HepG2 (cell line): Measurements from ENCODE around the gene ALX4. TPM values are rescaled to one million over a fixed set of nuclear protein-coding genes. Genes with fewer than 3 reads are reported as not detected.

ENCODE experiments used
- ATF2 ChIP-seq: sonication (generic); formaldehyde crosslinking; IDR thresholded peaks from 2 replicates; pipeline ENCODE4 v1.4.0; 2020; ENCODE audit warnings: missing genetic modification reagents
- CCAR2 ChIP-seq: fragments of 200-400 bp; formaldehyde crosslinking; optimal IDR thresholded peaks from 2 replicates; pipeline ENCODE3; 2018; ENCODE audit warnings: low read depth, mild to moderate bottlenecking, low read length, moderate library complexity
- ELF1 ChIP-seq: sonication (generic); formaldehyde crosslinking; IDR thresholded peaks from 2 replicates; pipeline ENCODE4 v1.4.0; 2020; ENCODE audit warnings: missing genetic modification reagents
- ESRRA ChIP-seq: sonication (generic); formaldehyde crosslinking; IDR thresholded peaks from 2 replicates; pipeline ENCODE4 v1.5.1; 2020; ENCODE audit warnings: mild to moderate bottlenecking, low read depth, missing genetic modification reagents
- ETV6 ChIP-seq: sonication (generic); formaldehyde crosslinking; conservative IDR thresholded peaks from 2 replicates; pipeline ENCODE4 v1.4.0; 2020; ENCODE audit warnings: missing genetic modification reagents
- HNF4G ChIP-seq, 2 experiments: sonication (generic) in 1 of 2; formaldehyde crosslinking in 1 of 2; IDR thresholded peaks; 2 replicates each; pipeline versions ENCODE4 v1.4.0 to v1.6.1; 2011 to 2020; ENCODE audit warnings: borderline replicate concordance in 2 of 2, low read depth in 2 of 2, mild to moderate bottlenecking in 2 of 2, low read length in 1 of 2, missing genetic modification reagents in 1 of 2, moderate library complexity in 1 of 2
- HNRNPLL ChIP-seq: fragments of 200-400 bp; formaldehyde crosslinking; IDR thresholded peaks from 2 replicates; pipeline ENCODE4 v1.6.1; 2017; ENCODE audit warnings: mild to moderate bottlenecking, low read depth, low read length; ENCODE audit not compliant: poor library complexity, severe bottlenecking
- KDM5A ChIP-seq: fragments of 200-600 bp; sonication (generic); IDR thresholded peaks from 2 replicates; pipeline ENCODE4 v1.7.0; 2018; ENCODE audit warnings: antibody characterized with exemption, mild to moderate bottlenecking, low read length, borderline replicate concordance
- KLF11 ChIP-seq: IDR thresholded peaks from 2 replicates; pipeline ENCODE4 v1.6.1; 2016; ENCODE audit warnings: missing compliant biosample characterization
- MEF2D ChIP-seq: sonication (generic); formaldehyde crosslinking; IDR thresholded peaks from 2 replicates; pipeline ENCODE4 v1.5.1; 2020; ENCODE audit warnings: mild to moderate bottlenecking, missing genetic modification reagents
- MLXIP ChIP-seq: sonication (generic); formaldehyde crosslinking; IDR thresholded peaks from 2 replicates; pipeline ENCODE4 v1.9.0; 2021; ENCODE audit warnings: missing genetic modification reagents, borderline replicate concordance
- NPAS2 ChIP-seq: sonication (generic); formaldehyde crosslinking; IDR thresholded peaks from 2 replicates; pipeline ENCODE4 v1.8.0; 2022; ENCODE audit warnings: mild to moderate bottlenecking, missing genetic modification reagents, borderline replicate concordance
- SMAD3 ChIP-seq: sonication (generic); formaldehyde crosslinking; IDR thresholded peaks from 2 replicates; pipeline ENCODE4 v1.4.0; 2020; ENCODE audit warnings: missing genetic modification reagents
- ZFP82 ChIP-seq: sonication (generic); formaldehyde crosslinking; IDR thresholded peaks from 2 replicates; pipeline ENCODE4 v1.5.1; 2020; ENCODE audit warnings: mild to moderate bottlenecking, missing genetic modification reagents, borderline replicate concordance
- ZFY ChIP-seq: sonication (generic); formaldehyde crosslinking; IDR thresholded peaks from 2 replicates; pipeline ENCODE4 v1.4.0; 2020; ENCODE audit warnings: missing genetic modification reagents
- ZKSCAN1 ChIP-seq: fragments of 150-350 bp; IDR thresholded peaks from 2 replicates; pipeline ENCODE4 v1.6.1; 2014; ENCODE audit warnings: low read length
- ZNF33B ChIP-seq: sonication (generic); formaldehyde crosslinking; IDR thresholded peaks from 2 replicates; pipeline ENCODE4 v1.5.1; 2020; ENCODE audit warnings: mild to moderate bottlenecking, missing genetic modification reagents
- ZNF660 ChIP-seq: sonication (generic); formaldehyde crosslinking; IDR thresholded peaks from 2 replicates; pipeline ENCODE4 v1.5.1; 2020; ENCODE audit warnings: mild to moderate bottlenecking, low read depth, missing genetic modification reagents, borderline replicate concordance
- ZNF674 ChIP-seq: sonication (generic); formaldehyde crosslinking; IDR thresholded peaks from 2 replicates; pipeline ENCODE4 v1.5.0; 2020; ENCODE audit warnings: low read depth, mild to moderate bottlenecking, missing genetic modification reagents
- ZSCAN29 ChIP-seq: sonication (generic); formaldehyde crosslinking; conservative IDR thresholded peaks from 2 replicates; pipeline ENCODE4 v1.4.0; 2020; ENCODE audit warnings: mild to moderate bottlenecking, missing genetic modification reagents
- polyA plus RNA-seq, 8 experiments: library from polyadenylated mRNA; depleted of rRNA in 3 of 8; stranded (reverse) in 7 of 8; unstranded in 1 of 8; fragments of >200 nt; fragmentation: Illumina TruSeq in 4 of 8; extraction: Trizol in 4 of 8; gene quantifications; 2 replicates each; pipeline versions ENCODE4 v1.2.1 to v1.2.3, GENCODE V29; 2011 to 2016; ENCODE audit warnings: low read depth in 4 of 8, missing spikeins in 1 of 8, mixed read lengths in 1 of 8; ENCODE audit not compliant: insufficient read depth in 1 of 8
- total RNA-seq, 5 experiments: library from RNA; depleted of rRNA; stranded (reverse); fragments of >200 nt; fragmentation: Illumina TruSeq; extraction: Trizol; gene quantifications; 2 replicates each; pipeline ENCODE4 v1.2.3, GENCODE V29; 2016; ENCODE audit warnings: low read depth in 1 of 5
- TF ChIP-seq, protein P1 (sequence below): sonication (generic); formaldehyde crosslinking; IDR thresholded peaks from 2 replicates; pipeline ENCODE4 v1.8.1; 2023; ENCODE audit warnings: mild to moderate bottlenecking, inconsistent platforms, moderate library complexity, missing genetic modification reagents, borderline replicate concordance
- TF ChIP-seq, protein P2 (sequence below): IDR thresholded peaks from 2 replicates; pipeline ENCODE4 v1.6.1; 2016; ENCODE audit warnings: low read depth, borderline replicate concordance
- TF ChIP-seq, protein P3 (sequence below): sonication (generic); formaldehyde crosslinking; IDR thresholded peaks from 2 replicates; pipeline ENCODE4 v1.4.0; 2020; ENCODE audit warnings: missing genetic modification reagents

ALX4 gene
- total and polyA plus RNA-seq, 2 of the 13 experiments (the other 11 are each of a cell fraction or from before 2014, with no cell fraction given): not detected

DNA sequence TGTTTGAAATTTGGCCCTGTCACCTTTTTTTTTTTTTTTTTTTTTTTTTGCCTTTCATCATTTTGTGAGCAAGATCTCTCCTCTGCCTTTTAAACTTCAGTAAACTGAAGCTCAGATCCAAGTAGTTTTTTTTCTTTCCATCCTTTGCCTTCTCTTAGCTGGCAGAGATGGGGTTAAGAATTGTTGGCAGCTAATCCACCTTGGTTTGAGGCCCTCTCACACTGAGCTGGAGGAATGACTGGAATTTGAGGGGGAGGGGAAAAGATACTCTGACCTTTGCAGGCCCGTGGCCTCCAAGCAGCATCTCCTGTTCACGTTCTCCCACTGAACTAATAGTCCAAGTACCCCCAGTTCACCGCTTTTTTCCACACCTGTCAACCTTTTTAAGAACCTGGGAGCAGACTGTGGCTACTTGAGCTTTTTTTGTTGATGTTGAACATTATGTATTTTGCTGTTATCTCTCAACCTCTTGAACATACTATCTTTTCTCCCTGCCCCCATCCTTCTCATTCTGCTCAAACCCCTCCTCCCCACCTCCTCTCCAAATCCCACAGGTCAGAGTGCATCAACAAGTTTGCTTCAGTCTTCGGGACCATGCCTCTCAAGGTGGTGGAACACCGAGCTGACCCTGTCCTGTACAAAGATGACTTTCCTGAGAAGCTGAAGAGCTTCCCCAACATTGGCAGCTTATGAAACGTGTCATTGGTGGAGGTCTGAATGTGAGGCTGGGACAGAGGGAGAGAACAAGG, 66.2 kb downstream of the ALX4 start (continued):
- TF ChIP-seq, protein P1, sequence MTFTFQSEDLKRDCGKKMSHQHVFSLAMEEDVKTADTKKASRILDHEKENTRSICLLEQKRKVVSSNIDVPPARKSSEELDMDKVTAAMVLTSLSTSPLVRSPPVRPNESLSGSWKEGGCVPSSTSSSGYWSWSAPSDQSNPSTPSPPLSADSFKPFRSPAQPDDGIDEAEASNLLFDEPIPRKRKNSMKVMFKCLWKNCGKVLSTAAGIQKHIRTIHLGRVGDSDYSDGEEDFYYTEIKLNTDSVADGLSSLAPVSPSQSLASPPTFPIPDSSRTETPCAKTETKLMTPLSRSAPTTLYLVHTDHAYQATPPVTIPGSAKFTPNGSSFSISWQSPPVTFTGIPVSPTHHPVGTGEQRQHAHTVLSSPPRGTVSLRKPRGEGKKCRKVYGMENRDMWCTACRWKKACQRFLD: no peak
- TF ChIP-seq ESRRA (0 out of 2 replicates have a peak, but pooled peaks have one; percentile 49), ZFP82 (CRISPR knock-in tag) (no peak), SMAD3 (CRISPR knock-in tag) (no peak), KLF11 (CRISPR knock-in tag) (no peak), ZKSCAN1 (no peak), KDM5A (no peak), HNRNPLL (no peak), ZNF660 (no peak), ZNF674 (no peak), ELF1 (CRISPR knock-in tag) (peak; percentile 35; the same call in 1 of the 2 replicates), ZNF33B (CRISPR knock-in tag) (no peak), ETV6 (no peak), CCAR2 (no peak), ZFY (CRISPR knock-in tag) (peak; percentile 49; the same call in 1 of the 2 replicates), ATF2 (CRISPR knock-in tag) (peak; percentile 59; the same call in 1 of the 2 replicates), ZSCAN29 (CRISPR knock-in tag) (no peak), MLXIP (peak; percentile 81; the same call in 1 of the 2 replicates), NPAS2 (no peak), HNF4G (IDR thresholded peaks at IDR 0.05; ENCODE audit: borderline replicate concordance, low read depth, low read length) (peak; percentile 78; the same call in 1 of the 2 replicates), HNF4G (CRISPR knock-in tag; IDR thresholded peaks at IDR 0.05; ENCODE audit: borderline replicate concordance, low read depth) (no peak), MEF2D (CRISPR knock-in tag) (no peak)
- TF ChIP-seq, protein P2, sequence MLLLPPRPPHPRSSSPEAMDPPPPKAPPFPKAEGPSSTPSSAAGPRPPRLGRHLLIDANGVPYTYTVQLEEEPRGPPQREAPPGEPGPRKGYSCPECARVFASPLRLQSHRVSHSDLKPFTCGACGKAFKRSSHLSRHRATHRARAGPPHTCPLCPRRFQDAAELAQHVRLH (CRISPR knock-in tag): 0 out of 2 replicates have a peak, but pooled peaks have one; percentile 29
- TF ChIP-seq, protein P3, sequence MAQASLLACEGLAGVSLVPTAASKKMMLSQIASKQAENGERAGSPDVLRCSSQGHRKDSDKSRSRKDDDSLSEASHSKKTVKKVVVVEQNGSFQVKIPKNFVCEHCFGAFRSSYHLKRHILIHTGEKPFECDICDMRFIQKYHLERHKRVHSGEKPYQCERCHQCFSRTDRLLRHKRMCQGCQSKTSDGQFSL (CRISPR knock-in tag): no peak
